Suprapubic skin (tissue), 4 donors: ENCODE data around the gene RHBDL3. TPM values are rescaled to one million over a fixed set of nuclear protein-coding genes. Genes with fewer than 3 reads are reported as not detected.
"Not testable (repeated sequence)": the region's sequence is repeated elsewhere in the genome, so short reads cannot be mapped to it uniquely, and the experiment has no call there.

Source experiments
- DNase-seq, 2 donors: peaks; one replicate each; pipeline ENCODE4 v3.0.0-alpha.2; 2019; ENCODE audit warnings: low spot score in 2 of 2
- H3K27ac ChIP-seq: fragments of 200-600 bp; sonication (generic); one replicate; pipeline ENCODE4 v1.5.1; 2019
- H3K27me3 ChIP-seq: fragments of 200-600 bp; sonication (generic); one replicate; pipeline ENCODE4 v1.5.1; 2019
- H3K36me3 ChIP-seq: fragments of 200-600 bp; sonication (generic); one replicate; pipeline ENCODE4 v1.5.1; 2019
- H3K4me1 ChIP-seq: fragments of 200-600 bp; sonication (generic); one replicate; pipeline ENCODE4 v1.5.1; 2019
- H3K4me3 ChIP-seq: fragments of 200-600 bp; sonication (generic); one replicate; pipeline ENCODE4 v1.5.1; 2019; ENCODE audit warnings: mild to moderate bottlenecking
- H3K9me3 ChIP-seq: fragments of 200-600 bp; sonication (generic); one replicate; pipeline ENCODE4 v1.5.1; 2019
- CTCF ChIP-seq, 2 donors: fragments of 200-600 bp in 1 of 2; fragments of 450-650 bp in 1 of 2; sonication (generic) in 1 of 2; IDR thresholded peaks; one replicate each; pipeline ENCODE4 v1.5.1; 2016 to 2019; ENCODE audit warnings: antibody characterized with exemption in 2 of 2, mild to moderate bottlenecking in 1 of 2, moderate library complexity in 1 of 2
- EP300 ChIP-seq: sonication (generic); formaldehyde crosslinking; IDR thresholded peaks from one replicate; pipeline ENCODE4 v1.6.1; 2017; ENCODE audit warnings: antibody characterized with exemption
- POLR2A ChIP-seq, 2 donors: fragments of 450-650 bp; IDR thresholded peaks; one replicate each; pipeline ENCODE4 v1.6.1; 2017; ENCODE audit warnings: antibody characterized with exemption in 2 of 2, mild to moderate bottlenecking in 2 of 2, moderate library complexity in 2 of 2
- POLR2AphosphoS5 ChIP-seq, 3 donors: sonication (generic); formaldehyde crosslinking; IDR thresholded peaks; one replicate each; pipeline ENCODE4 v1.6.1; 2017; ENCODE audit warnings: antibody characterized with exemption in 3 of 3
- WGBS: methylation state at CpG from one replicate; pipeline ENCODE4 v1.1.5; 2018; 5-methylcytosine and 5-hydroxymethylcytosine counted together
- total RNA-seq, 4 donors: library from RNA; depleted of rRNA; stranded (reverse); fragments of >200 nt; gene quantifications; one replicate each; pipeline ENCODE4 v1.1.0, GENCODE V29; 2016

The RHBDL3 gene
- total RNA-seq, 4 donors from 2014 or later: 0.31 to 1.7 (median 0.34) TPM; not detected in 1

- Histone ChIP-seq H3K27ac (no peak overlapping the region), H3K36me3 (no peaks in the 10 kb centered on the region), H3K4me1 (no peaks in the 10 kb centered on the region), H3K9me3 (no peaks in the 10 kb centered on the region), H3K27me3 (no peaks in the 10 kb centered on the region), H3K4me3 (no peak overlapping the region)
- DNase-seq: no peak
- WGBS: 85% methylated on average over 4 of the region's 4 CpGs
- TF ChIP-seq CTCF (IDR thresholded peaks at IDR 0.05) (no peak), EP300 (no peak), POLR2A (IDR thresholded peaks at IDR 0.05) (no peak), POLR2AphosphoS5 (IDR thresholded peaks at IDR 0.05) (no peak)
Observed at GRCh38 chr17:32317353-32317752, 51.7 kb downstream of the RHBDL3 start.

- no peak for DNase-seq
- Histone ChIP-seq H3K4me1 (no peaks in the 10 kb centered on the region), H3K27ac (no peak overlapping the region), H3K27me3 (no peaks in the 10 kb centered on the region), H3K4me3 (no peak overlapping the region), H3K36me3 (no peaks in the 10 kb centered on the region), H3K9me3 (no peaks in the 10 kb centered on the region)
- TF ChIP-seq POLR2A (IDR thresholded peaks at IDR 0.05): no peak
- no peak for TF ChIP-seq POLR2AphosphoS5 (IDR thresholded peaks at IDR 0.05)
- TF ChIP-seq EP300: no peak
- TF ChIP-seq CTCF (IDR thresholded peaks at IDR 0.05): no peak
- 94% methylated on average over 8 of the region's 8 CpGs for WGBS
Observed at GRCh38 chr17:32318071-32318470, 52.4 kb downstream of the RHBDL3 start.

GRCh38 chr17:32319548-32319905 is 53.9 kb downstream of the RHBDL3 start:
- peak; percentile 82 to 86 for DNase-seq
- H3K4me3 ChIP-seq: no peak overlapping the region
- WGBS: 20% methylated on average over 5 of the region's 5 CpGs
- no peaks in the 10 kb centered on the region for H3K36me3 ChIP-seq
- TF ChIP-seq CTCF (IDR thresholded peaks at IDR 0.05) (peak; percentile 74 to 92), POLR2AphosphoS5 (IDR thresholded peaks at IDR 0.05) (no peak)
- peaks cover 8% of the 10 kb centered on the region for H3K4me1 ChIP-seq
- no peaks in the 10 kb centered on the region for H3K9me3 ChIP-seq
- H3K27ac ChIP-seq: no peak overlapping the region
- H3K27me3 ChIP-seq: no peaks in the 10 kb centered on the region

GRCh38 chr17:32320080-32320479 is 54.4 kb downstream of the RHBDL3 start:
- not testable (repeated sequence) for H3K4me3 ChIP-seq, H3K4me1 ChIP-seq, H3K9me3 ChIP-seq, H3K27me3 ChIP-seq, DNase-seq, H3K36me3 ChIP-seq, H3K27ac ChIP-seq
- WGBS: 90% methylated on average over 6 of the region's 6 CpGs

GRCh38 chr17:32320847-32321246 is 55.2 kb downstream of the RHBDL3 start:
- Histone ChIP-seq H3K27me3 (no peaks in the 10 kb centered on the region), H3K4me3 (no peak overlapping the region), H3K36me3 (no peaks in the 10 kb centered on the region), H3K4me1 (peaks cover 9% of the 10 kb centered on the region), H3K27ac (no peak overlapping the region), H3K9me3 (no peaks in the 10 kb centered on the region)
- WGBS: 90% methylated on average over 2 of the region's 15 CpGs
- TF ChIP-seq CTCF (IDR thresholded peaks at IDR 0.05) (no peak), POLR2A (IDR thresholded peaks at IDR 0.05) (no peak), EP300 (no peak), POLR2AphosphoS5 (IDR thresholded peaks at IDR 0.05) (no peak)
- DNase-seq: no peak

GRCh38 chr17:32323046-32323445 is 57.4 kb downstream of the RHBDL3 start:
- TF ChIP-seq CTCF (IDR thresholded peaks at IDR 0.05) (no peak), POLR2AphosphoS5 (IDR thresholded peaks at IDR 0.05) (no peak), POLR2A (IDR thresholded peaks at IDR 0.05) (no peak), EP300 (no peak)
- Histone ChIP-seq H3K9me3 (no peaks in the 10 kb centered on the region), H3K4me3 (no peak overlapping the region), H3K27ac (no peak overlapping the region), H3K4me1 (peaks cover 9% of the 10 kb centered on the region), H3K36me3 (no peaks in the 10 kb centered on the region), H3K27me3 (no peaks in the 10 kb centered on the region)
- 94% methylated on average over 10 of the region's 10 CpGs for WGBS
- no peak for DNase-seq
